ENCODE results near the gene ITGBL1.

The ITGBL1 gene

DNA sequence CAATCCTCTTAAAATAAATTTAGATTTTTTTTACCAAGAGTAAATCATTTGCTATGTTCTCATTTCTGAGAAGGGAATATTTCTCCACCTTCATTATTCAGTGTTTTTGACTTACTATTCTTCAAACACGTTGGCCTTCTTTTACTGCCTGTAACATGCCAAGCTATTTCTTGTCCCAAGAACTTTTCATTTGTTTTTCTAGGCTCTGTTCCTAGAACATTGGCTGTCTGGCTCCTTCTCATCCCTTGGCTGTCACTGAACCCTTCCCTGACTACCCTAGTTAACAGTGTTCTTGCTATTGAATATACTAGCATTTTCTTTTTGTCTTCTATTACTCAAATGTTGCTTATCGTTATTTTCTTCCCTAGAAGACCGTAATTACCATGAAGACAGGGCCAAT lies 248.1 kb downstream of the ITGBL1 start:
- DNase-seq (ENCODE audit: low spot score): no peak

DNA sequence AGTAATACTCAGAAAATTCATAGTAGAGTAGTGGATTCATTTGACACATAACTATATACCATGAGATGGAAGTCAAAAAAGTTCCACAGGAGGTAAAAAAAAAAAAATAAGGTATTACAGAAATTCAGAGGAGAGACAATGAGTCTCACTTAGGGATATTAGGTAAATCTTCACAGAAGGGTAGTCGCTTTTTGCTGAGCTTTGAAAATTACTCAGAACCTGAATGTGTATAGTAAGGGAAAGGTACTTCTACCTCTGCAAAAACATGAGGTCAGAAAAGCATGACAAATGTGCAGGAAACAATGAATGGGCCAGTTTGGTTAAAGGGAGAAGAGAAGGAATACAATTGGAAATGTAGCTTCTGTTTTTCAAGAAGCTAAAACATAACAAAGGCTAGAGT lies 250.6 kb downstream of the ITGBL1 start:
- DNase-seq (ENCODE audit: low spot score): no peak

DNA sequence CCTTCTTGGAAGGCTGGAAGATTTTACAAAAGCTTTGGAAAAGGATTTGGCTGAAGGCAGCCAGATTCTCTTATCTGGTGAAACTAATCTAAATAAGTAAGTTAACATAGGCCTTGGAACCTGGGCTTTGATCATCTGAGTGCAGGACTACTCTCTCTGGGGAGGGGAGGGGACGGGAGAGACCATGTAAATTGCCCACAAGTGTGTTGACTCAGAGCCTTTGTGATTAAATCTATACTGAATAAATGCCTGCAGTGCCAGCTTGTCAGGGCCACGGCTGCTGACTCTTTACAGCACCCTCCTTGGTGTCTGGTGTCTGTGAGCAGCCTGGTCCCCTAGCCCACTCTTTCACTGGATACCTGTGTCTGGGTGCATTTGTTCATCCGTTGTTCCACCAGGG lies 251.4 kb downstream of the ITGBL1 start:
- DNase-seq (ENCODE audit: low spot score): no peak

DNA sequence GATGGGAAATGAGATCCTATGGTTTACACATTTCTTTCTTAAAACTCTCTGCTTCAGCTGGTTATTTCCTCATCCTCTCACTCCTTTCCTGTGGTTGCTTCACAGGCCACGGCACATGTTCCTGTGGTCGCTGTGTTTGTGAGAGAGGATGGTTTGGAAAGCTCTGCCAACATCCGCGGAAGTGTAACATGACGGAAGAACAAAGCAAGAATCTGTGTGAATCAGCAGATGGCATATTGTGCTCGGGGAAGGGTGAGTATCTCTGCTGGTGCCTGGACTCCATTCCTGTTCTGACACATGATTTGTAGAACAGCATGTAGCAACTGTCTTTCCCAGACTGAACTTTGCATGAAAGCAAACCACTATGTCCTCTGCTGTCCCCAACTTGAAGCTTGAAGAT lies 254.2 kb downstream of the ITGBL1 start:
- DNase-seq (ENCODE audit: low spot score): peak; percentile 3

DNA sequence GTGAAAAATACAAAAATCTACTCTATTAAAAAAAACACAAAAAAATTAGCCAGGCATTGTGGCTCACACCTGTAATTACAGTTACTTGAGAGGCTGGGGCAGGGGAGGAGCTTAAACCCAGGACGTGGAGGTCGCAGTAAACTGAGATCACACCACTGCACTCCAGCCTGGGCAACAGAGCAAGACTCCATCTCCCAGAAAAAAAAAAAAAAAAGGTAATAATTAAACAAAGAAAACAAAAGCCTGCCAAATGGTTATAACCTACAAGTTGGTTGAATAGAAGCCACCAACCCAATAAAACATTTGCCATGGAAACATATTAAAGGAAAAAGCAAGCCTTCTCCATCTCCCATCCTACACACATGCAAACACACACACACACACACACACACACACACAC lies 255.2 kb downstream of the ITGBL1 start:
- no peak for DNase-seq (ENCODE audit: low spot score)

DNA sequence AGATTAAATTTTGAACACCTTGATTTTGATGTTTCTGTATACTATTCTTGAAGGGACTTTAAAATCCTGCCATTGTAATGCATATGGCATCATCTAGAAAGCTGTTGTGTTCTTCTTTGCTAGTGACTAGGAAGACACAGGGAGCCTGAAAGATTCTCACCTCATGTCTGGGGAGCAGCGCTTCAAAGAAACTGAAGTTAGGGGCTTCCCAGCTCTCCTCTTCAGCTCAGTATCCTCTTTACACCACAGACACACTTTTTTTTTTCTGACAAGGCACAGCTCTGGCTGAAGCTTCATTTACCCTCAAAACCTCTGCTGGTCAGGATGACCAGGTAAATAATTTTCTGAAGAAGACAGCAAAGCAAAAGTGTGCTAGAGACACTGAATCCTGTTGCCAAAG lies 255.6 kb downstream of the ITGBL1 start:
- DNase-seq (ENCODE audit: low spot score): no peak

DNA sequence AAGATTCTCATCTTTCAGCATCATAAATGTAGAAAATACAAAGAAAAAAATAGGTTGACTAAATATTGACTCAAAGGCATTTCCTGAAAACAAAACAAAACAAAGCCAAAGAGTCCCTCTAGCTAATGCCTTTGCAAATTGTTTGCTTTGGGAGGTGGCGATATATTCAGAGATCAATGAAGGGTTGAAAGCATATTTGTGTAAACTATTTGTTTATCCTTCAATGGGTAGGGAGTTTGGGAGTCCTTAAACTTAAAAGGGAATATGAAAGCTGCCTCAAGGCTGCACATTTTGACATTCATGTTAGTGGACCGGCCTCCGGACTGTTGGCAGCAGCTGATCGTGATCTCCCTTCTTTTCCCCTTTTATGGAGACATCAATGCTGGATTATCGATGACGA lies 257.5 kb downstream of the ITGBL1 start:
- DNase-seq (ENCODE audit: low spot score): no peak

DNA sequence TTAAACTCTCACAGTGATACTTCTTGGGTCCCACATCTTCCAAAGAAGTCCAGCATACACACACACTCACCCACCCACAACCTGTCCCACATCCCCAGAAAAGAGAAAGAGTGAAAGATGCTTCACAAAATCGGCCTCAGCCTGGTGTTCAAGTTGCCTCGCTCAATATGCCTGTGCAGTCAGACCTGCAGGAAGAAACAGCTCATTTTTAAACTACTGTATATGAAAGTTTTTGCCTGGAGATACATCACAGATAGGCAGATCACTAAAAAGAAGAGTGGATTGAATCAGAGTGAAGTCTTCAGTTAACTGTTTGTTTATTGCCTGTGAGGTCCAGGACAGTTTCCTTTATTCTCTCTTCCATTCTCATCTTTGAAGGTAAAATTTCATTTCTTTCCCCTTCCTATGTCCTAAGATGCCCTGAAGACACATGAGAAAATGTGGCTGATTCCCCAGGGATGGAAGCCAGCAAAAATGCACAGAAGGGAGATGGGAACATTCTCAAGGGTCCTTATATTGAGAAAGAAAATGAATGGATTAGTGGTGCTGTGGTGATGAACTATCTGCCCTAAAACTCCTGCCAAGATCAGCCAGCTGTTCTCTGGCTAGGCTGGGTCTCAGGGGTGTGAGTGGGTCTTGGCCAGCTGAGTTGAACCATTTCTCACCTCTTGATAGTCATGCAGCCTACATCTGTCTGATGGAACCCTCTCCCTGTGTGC lies 259.0 kb downstream of the ITGBL1 start:
- no peak for DNase-seq (ENCODE audit: low spot score)

DNA sequence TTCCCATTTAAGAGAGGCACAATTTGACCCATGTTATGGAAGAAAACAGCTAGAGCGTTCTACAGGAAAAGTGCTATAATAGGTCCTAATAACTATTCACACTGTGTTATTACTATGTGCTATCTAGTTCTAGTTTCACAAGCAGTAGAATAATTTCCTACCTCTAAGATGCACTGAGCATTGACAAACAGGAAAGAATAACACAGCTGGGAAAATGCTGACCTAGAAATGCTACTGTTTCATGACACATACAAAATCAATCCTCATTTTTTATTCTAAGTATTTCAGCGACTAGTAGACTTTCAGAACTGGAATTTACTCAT lies 259.5 kb downstream of the ITGBL1 start:
- DNase-seq (ENCODE audit: low spot score): no peak

DNA sequence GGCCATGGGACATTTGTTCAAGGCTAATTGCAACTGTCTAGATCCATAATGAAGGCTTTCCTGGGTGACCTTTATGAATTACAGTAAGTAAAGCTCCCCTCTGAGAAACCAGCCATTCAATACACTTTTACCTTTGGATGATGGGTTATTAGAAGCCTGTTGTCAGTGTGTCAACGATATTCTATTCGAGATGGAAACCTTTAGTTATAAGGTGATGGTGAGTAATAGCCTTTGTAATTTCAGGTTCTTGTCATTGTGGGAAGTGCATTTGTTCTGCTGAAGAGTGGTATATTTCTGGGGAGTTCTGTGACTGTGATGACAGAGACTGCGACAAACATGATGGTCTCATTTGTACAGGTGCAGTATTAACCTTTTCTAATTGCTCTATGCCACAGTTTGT lies 261.7 kb downstream of the ITGBL1 start:
- DNase-seq (ENCODE audit: low spot score): no peak

DNA sequence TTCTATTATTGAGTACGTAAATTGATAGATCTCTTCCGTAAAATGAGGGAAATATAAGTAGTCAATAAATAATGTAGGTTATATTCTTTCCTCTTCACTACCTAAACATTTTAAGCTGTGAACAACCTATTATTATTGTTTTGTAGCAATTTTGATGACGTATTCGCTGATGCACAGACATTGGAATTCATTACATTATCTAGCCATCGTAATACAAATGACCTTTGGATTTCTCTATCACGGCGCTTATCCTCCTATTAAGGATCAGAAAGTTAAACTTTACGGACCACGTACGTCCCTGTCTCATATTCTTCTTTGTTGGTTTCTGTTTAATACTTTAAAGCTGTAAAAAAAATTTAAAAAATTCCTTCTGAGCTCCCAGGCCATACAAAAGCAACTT lies 264.9 kb downstream of the ITGBL1 start:
- DNase-seq (ENCODE audit: low spot score): no peak

DNA sequence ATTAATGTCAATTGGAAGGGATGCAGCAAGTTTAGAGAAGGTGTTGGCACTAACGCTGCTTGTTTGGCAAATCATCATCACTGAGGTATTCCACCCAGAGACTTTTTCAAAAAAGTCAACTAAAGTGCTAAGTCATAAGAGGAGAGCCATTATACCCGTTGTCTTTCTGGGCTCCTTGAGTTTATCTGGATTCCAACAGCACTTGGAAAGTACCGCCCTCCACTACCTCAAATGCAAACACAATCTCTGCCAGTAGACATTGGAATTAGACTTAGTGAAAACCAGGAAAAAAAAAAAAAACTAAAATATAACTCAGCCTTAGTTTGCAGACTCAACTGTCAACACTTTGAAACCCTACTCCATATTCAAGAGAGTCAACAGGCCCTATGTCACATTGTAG lies 266.0 kb downstream of the ITGBL1 start:
- no peak for DNase-seq (ENCODE audit: low spot score)

DNA sequence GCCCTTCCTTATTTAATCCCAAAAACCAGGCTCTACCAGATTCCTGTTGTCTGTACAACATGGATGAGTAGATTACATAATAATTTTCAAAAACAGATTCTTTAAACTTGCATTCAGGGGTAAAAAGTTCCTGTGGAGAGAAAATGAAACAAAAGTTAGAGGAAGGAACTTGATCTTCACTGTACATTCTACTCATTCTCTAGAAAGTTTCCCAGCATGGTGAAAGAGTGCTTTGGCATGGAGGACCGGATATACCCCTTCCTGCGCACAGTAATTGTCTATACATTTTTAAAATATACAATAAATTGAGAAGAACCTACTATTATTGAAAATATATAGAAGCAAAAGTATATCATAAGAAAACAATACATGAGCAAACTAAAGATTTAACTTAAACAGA lies 274.2 kb downstream of the ITGBL1 start:
- DNase-seq (ENCODE audit: low spot score): no peak

DNA sequence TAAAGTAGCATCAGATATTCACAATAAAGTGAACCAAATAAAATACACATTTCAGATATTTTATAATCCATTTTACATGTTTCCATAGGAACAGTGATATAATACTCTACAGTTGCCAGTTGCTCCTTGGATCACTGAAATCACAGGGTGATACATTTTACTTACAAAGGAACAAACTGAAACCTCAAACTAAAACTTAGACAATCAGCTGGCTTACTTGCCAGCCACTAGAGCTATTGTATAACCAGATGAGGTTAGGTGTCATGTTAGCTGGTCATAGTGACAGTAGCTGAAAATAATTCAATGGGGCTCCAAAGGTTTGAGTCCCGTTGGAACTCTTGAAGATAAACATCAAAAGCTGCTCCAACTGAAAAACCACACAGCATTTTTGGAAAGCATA lies 274.6 kb downstream of the ITGBL1 start:
- DNase-seq (ENCODE audit: low spot score): no peak

DNA sequence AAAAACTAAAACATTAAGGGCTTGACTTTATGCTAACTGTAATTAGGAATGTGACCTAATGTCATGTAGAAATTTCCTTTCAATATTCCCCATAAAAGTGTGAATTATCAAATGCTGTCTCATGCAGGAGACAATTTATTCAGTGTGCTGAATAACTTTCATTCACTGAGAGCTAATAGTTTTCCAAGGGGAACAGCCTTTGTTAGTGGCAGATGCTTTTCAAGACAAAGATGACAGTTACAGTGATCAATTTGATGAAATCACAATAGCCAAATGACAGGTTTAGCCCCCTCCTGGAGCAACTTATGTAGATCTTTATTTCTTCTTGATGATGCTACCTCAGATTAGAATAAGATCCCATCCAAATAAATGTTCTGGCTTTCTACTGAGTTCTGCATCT lies 275.5 kb downstream of the ITGBL1 start:
- no peak for DNase-seq (ENCODE audit: low spot score)

DNA sequence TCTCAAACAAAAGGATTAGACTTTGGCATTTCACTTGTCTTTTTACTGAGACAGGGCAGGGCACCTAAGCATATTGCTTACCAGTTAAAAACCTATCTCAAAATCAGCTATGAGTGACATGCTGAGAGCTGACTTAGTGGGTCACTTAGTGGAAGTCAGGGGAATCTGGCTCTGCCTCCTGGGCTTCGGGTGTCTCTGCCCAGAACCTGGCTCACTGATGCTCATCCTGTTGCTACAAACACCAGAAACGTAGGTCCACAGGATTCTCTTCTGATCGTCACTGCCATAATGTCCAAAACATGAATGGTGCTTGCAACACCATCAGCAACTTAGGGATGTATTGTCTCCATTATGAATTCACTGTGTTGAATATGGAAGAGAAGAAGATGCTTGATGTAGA lies 276.1 kb downstream of the ITGBL1 start:
- no peak for DNase-seq (ENCODE audit: low spot score)

DNA sequence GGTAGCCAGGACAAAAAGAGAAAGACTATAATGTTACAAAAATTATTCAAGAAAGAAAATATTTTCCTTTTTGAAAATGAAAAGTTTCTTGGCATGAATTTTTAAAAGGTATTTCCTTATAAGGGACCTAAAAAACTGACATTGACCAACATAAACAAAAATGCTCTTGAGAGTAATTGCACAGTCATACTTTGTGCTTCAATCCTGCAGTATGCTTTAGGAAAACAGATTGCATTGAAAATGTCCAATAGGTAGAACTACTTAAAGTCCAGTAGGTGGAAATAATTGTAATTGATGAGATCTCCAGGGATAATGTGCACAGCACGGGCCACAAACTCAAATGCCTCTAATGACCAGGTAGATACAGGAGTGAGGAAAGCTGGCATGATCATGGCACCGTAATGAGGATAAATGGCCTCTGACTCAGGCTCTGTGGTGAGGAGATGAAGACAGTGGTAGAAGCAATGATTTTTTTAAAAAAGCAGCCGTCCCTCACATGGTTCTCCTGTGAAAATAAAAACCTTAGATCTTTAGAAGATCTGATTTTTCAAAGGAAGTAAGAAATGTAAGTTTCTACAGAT lies 278.0 kb downstream of the ITGBL1 start:
- DNase-seq (ENCODE audit: low spot score): no peak

DNA sequence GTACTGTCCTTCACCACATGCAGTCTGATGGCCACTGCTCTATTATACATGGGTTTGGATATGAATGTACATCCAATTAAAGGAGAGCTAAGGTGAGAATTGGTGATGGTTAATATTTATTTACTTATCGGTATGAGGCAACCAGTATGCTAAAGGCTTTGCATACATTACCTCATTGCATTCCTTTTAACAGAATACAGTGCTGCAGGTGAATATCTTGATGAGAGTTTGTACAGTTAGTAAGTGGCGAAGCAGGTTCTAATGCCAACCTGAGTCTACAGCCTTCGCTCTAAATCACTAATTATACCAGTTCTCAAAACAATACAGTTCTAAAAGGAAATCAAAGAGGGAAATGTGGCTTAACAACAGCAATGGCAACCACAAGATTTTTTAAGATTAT lies 284.1 kb downstream of the ITGBL1 start:
- DNase-seq (ENCODE audit: low spot score): no peak

DNA sequence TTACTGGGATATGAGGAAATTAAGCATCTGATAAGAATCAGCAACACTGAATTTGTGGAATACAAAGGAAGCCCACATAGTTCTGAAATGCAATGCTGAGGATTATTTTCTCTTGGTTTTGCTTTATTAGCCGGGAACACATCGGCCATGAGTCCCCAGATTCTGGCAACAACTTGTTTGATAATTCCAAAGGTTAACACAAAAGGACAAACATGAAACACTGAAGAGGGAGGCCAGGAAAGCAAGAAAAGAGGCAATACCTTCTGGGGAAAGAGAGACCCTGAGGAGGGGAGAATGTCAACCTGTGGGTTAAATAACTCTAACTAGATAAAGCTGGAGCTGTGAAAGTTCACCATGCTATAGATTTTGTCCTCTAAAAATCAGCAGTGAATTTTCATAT lies 285.9 kb downstream of the ITGBL1 start:
- DNase-seq (ENCODE audit: low spot score): no peak

DNA sequence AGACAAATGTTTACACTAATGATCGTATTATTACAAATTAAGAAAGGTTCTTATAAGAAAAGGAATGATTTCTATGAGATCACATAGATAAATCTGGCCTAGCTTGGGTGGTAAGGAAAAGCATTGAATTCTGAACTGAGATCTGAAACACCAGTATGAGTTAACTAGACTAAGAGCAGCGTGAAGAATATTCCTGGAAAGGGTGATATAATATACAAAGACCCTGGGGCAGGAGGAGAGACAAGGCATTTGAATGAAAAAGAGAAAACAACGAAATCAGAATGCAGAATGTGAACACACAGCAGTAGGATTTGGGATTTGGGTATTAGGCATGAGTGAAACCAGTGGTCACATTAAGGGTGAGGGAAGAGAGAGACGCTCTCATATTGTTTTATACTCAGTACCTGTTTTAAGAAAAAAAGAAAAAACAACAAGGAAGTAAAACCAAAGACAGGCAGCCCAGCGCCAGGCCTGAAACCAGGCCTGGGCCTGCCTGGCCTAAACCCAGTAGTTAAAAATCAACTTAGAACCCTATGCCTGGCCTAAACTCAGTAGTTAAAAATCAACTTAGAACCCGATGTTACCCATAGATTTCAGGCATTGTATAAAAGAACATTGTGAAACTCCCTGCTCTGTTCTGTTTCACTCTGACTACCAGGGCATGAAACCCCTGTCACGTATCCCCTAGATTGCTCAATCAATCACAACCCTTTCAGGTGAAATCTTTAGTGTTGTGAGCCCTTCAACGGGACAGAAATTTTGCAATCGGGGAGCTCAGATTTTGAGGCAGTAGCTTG lies 287.1 kb downstream of the ITGBL1 start:
- DNase-seq (ENCODE audit: low spot score): no peak

DNA sequence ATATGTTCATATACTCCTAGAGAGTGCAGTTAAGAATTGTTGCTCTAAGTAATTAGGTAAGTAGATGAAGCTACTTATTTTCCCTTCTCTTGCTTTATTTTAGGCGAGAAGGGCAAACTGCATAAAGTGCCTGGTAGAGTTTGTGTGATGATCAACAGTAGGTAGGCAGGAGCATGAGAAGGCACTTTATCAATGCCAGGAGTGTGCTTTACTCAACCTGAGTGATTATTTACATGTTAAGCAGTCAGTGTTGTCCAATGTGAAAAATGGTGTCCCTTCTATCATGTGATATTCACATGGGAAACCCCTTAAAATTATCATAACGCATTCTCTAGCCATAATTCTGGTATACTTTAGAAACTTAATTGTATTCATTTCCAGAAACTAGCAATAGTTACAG lies 294.0 kb downstream of the ITGBL1 start:
- no peak for DNase-seq (ENCODE audit: low spot score)

DNA sequence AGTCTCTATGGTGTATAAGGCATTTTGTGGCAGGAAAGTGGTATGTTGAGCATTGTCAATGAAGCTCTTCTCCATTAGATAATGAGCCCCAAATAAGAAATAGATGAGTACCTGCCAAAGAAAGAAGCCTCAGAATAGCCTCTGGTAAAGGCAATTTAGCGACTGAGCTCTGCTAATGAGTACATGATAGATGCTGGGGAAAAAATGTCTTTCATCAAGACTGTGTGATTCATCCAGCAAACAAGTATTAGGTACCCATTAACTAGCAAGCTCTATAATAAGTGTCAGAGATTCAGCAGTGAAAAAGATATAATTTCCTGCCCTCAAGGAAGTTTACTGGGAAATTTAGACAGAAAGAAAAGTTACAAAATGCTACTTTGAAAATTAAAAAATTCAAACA lies 294.6 kb downstream of the ITGBL1 start:
- DNase-seq (ENCODE audit: low spot score): no peak

DNA sequence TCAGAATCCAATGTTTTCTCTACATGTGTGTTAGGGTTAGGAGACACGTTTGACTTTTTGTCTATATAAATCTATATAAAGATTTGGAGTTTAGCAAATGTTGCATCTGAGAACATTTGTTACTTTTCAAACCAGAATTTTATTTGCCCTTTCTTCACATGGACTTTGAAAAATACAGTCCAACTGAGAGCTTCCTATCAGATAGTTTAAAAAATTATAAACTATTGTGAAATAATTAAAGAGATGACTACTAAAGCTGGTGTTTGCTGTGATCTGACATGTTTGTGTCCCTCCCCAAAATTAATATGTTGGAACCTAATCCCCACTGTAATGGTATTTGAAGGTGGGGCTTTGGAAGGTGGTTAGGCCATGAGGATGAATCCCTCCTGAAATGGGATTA lies 297.1 kb downstream of the ITGBL1 start:
- DNase-seq (ENCODE audit: low spot score): no peak

DNA sequence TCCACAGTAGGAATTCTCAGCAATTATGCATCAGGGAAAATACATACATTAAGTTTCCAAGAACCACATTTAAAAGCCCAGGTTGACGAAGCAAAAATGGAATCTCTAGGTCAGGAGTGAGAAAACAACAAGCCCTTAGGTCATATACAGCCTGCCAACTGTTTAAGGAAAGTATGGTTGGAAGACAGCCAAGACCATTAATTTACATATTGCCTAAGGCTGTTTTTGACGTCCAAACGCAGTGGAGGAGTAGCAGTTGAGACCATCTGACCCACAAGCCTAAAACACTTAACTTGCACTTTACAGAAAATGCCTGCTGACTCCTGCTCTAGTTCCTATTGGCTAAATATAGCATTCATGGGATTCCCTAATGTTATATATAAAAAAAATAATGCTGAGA lies 299.0 kb downstream of the ITGBL1 start:
- DNase-seq (ENCODE audit: low spot score): no peak
